ENCODE results near the gene CRTC1.

The CRTC1 gene

GRCh38 chr19:18782559-18783225, 99.2 kb downstream of the CRTC1 start:
- DNase-seq (ENCODE audit: low read depth in 2 of 2), result no peak

DNA sequence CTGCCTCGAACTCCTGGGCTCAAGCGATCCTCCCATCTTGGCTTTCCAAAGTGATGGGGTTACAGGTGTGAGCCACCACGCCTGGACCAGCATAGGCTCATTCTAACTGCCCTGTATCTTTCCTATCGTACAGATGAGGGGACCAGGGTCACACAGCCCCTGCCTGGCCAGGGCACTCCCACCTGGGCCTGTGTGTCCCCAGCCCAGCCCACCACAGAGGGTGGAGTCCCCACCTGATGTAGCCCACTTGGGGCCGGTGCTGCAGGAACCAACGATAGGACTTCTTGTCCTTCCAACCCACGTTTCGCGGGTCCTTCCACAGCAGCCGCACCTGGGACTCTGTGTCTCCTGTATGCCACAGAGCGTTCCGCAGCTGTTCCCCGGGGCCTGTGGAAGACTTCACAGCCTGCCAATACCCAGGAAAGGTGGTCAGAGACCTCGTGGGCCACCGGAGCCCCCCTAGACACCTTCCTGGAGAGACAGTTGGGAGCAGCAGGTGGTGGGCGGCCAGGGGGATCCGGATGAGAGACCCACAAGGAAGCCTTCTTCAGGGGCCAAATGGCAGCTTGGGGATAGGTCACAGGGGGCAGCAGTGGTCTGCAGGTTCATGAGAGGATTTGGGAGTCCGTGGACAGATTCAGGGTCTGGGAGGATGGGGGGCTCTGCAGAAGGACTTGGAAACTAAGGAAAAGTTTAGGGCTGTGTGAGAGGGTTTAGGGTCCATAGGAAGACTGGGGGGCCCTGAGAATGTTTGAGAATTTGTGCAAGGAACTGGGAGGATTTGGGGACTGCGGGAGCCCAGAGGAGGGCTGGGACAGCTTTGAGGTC, 100.7 kb downstream of the CRTC1 start:
- no peak for DNase-seq (ENCODE audit: low read depth in 2 of 2)

DNA sequence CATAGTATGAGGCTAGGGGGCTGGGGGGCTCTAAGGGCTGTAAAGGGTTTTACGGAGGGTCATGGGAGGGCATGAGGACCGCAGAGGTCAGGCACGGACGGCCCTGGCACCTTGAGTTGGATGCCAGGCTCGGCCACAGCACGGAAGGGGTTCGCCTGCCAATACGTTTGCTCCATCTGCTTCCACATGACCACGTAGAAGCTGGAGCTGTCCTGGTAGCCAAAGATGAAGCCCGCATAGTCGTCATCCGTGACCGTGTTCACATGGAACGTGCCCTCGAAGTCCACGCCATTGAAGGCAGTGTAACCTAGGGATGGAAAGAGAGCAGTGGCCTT, 101.3 kb downstream of the CRTC1 start:
- no peak for DNase-seq (ENCODE audit: low read depth in 2 of 2)

DNA sequence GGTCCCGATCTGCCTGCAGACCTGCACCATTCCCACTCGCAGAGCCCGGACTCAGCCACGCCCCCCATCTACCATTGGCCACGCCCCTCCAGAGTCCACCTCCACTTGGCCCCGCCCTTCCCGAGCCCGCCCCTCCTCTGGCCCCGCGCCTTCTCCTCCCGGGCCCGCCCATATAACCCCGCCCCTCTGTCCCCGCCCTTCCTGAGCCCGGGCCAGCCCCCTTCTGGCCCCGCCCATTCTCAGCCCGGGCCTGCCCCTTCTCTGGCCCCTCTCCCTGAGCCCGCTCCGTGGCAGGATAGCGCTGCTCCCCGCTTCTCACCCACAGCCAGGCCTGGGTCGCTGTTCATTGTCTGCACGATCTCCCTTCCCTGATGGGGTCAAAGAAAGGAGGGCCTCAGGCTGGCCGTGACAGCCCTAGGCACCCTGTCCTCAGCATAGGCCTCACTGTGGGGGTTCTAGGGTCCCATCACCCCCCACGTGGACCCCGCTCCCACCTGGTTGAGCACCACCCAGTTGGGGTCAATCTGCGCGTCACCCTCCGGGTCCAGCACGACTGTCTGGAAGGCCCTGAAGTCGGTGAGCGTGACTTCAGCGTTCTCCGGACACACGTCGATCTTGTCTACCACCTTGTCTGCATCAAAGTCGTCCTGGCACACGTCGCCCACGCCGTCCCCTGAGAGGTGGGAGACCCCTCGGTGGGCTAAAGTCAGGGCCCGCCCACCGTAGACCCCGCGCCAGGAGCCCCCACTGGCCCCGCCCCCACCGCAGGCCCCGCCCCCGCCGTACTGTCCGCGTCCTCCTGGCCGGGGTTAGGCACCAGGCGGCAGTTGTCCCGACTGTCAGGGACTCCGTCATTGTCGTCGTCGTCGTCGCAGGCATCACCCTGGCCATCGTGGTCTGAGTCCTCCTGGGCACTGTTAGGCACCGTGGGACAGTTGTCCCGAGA, 102.0 kb downstream of the CRTC1 start:
- peak; percentile 40 to 61 for DNase-seq (ENCODE audit: low read depth in 2 of 2)

GRCh38 chr19:18788529-18789421, 105.3 kb downstream of the CRTC1 start:
- DNase-seq (ENCODE audit: low read depth in 2 of 2), result no peak

DNA sequence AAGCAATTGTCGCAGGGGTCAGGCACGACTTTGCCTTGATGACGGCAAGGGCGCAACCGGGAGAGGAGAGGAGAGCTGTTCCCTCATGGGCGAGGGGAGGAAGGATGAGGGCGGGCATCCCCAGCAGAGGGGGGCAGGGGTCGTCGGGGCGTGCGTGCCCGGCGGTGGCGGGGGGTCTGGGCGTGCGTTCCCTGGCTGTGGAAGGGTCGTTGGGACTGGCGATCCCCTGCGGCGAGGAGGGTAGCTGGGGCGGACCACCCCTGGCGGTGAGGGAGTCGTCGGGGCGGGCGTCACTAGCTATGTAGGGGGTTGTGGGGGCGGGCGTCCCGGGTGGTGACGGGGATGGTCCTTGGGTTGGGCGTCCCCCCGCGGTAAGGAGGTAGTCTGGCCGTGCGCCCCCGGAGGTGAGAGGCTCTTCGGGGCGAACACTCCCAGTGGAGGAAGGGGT, 106.0 kb downstream of the CRTC1 start:
- no peak for DNase-seq (ENCODE audit: low read depth in 2 of 2)

DNA sequence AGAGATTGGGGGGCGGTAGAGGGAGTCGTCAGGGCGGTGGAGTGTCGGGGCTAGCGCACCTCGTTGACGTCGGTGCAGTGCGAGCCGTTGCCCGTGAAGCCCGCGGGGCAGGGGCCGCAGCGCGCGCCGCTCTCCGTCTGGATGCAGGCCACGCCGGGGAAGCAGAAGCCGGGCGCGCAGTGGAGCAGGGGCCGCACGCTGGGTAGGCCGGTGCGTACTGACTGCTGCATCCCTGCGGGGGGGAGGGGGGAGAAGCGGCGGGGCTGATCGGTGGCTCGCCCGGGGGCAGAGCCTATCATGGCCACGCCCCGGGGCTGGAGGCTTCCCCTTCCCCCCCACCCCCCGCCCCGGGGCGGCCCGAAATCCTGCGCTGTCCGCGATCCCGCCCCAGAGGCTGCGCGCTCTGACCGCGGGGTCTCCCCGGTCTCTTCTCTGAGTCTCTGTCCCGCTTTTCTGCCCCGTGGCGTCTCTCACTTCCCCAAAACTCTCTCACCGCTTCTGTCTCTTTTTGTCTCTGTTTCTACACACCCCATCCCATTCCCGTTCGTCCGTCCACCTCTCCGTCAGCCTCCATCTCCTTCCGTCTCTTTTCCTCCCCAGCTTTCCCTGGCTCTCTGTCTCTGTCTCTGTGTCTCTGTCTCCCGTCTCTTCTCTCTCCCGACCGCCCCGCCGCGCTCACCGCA, 106.5 kb downstream of the CRTC1 start:
- DNase-seq (ENCODE audit: low read depth in 2 of 2), result peak in 1 of 2 donors; percentile 29

DNA sequence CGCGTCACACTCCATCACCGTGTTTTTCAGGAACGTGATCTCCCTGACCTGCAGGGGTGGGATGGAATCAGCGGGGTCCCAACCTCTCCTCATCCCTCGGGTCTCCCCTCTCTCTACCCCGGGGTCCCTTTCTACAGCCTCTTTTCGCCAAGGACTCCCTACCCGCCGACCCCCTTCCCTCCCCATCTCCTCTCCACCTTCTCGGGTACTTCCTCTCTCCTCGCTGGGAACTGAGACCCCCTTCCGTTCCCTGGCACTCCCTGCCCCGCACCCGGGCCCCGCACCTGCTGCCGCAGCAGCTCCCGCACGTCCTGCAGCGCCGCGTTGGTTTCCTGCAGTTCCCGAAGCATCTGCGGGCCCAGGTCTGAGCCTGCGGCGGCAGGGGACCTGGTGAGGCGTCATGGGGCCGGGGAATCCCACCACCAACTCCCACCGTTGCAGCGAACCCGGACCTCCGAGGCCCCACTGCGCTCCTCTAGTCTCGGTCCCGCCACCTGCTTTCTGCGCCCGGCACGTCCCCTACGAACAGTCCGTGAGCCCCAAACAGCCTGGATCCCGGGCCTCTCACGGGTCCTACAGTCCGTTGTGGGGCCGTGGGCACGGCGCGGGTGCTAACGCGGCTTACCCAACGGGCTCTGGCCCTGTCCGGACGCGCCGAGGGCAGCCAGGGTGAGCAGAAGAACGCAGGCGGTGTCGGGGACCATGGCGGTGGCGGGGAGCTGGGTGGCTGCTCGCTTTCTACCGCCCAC, 107.3 kb downstream of the CRTC1 start, which contains the start of gene COMP:
Gene COMP, minus strand, starts transcription at position 740 of the 749 bp plus-strand sequence. Its CDS starts 36 bp downstream, at position 704.
- no peak for DNase-seq (ENCODE audit: low read depth in 2 of 2)

- no peak for DNase-seq (ENCODE audit: low read depth in 2 of 2)
These were observed 107.8 kb downstream of the CRTC1 start for GRCh38 chr19:18791315-18791678.

DNA sequence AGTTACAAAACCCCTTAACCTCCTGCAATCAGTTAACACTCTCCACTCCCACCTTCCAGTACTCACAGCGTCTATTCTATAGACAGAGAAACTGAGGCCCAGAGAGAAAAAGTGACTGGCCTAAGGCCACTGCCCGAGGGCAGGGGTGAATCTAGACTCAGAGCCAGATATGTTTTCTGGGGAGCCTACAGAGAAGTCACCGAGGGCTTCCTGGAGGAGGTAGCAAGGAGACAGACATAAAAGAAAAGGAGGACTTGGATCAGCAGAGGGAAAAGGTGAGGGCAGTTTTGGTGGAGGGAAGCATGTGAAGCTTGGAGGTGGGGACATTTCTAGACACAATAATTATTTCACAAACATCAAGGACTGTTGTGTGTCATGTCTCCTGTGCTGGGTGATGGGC, 109.2 kb downstream of the CRTC1 start:
- no peak for DNase-seq (ENCODE audit: low read depth in 2 of 2)

DNA sequence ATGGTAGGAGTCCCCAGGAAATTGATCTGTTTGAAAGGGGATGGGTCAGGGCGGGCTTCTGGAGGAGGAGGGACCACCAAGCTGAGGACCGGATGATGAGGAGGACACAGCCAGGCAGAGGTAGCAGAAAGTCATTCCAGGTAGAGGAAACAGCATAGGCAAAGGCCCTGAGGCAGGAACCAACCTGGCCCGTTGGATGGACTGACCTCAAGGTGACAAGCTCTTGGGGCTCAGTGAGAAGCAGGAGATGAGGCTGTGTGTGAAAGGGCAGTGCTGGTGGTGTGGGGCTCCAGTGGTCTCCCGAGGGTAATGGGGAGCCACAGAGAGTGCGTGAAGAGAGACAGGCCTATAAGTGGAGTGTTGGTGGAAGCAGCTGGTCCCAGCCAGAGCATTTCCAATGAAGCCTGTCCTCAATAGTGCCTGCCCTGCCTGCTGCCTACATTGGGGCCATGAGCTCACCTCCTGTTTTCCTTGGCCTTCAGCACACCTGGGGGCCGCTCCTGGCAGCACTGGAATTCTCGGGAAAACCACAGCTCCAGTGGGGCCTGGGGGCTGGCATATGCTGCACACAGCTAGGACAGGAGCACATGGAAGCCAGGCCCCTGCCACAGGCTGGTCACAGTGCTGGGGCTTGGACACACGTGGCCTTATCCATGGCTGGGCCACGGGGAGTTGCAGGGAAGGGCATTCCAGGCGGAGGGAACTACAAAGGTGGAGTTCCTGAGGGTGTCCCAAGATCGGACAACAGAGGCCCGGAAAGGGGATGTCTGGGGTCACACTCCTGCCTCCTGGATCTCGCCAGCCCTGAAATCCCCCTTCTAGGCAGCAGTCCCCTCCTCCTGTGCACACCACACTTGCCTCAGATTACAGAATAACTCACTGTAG, 109.9 kb downstream of the CRTC1 start:
- no peak for DNase-seq (ENCODE audit: low read depth in 2 of 2)

DNA sequence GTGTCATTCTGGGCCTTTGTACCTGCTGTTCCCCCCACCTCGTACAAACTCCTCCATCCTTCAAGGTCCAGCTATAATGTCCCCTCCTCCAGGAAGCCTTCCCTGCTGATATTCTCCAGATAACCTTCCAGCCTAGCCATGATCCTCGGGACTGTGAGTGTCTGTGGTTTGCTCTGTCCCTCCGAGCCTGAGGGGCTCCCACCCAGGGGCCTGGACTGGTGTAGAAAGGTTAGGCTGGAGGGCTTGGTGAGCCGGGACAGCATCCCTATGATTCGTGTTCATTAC, 110.5 kb downstream of the CRTC1 start:
- no peak for DNase-seq (ENCODE audit: low read depth in 2 of 2)

DNA sequence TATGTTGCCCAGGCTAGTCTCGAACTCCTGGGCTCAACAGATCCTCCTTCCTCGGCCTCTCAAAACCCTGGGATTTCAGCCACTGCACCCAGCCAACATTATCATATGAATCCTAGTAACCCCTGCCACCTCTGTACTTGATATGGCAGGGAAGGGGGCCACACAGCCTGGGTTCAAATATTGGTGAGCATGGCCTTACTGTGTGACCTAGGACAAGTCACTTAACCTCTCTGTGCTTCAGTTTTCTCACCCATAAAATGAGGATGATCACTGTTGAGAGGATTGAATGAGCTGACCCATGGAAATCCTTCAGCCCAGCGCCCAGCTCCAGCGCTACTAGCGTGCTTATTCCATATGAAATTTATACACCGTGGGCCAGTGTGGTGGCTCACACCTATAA, 111.2 kb downstream of the CRTC1 start:
- DNase-seq (ENCODE audit: low read depth in 2 of 2), result no peak

DNA sequence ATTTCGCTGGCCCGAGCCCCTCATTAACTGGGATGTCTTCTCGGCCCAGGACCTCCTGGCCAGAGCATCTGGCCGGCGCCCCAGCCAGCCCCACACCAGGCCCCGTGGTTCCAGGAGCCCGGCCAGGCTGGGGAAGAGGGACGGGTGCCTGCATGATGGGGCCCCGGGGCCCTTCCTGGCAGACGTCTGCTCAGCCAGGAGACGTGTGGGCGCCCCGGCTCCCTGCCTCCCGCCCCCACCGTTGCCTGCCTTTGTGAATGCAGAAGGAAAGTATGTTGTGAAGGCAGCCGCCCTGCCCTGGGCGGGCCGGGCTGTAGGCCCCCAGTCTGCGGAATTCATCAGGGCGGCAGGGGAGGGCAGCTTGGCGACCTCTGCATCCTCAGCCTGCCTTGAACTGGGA, 112.1 kb downstream of the CRTC1 start:
- DNase-seq (ENCODE audit: low read depth in 2 of 2), result no peak

- DNase-seq (ENCODE audit: low read depth in 2 of 2), result no peak
These were observed 112.8 kb downstream of the CRTC1 start for GRCh38 chr19:18796239-18796638.

DNA sequence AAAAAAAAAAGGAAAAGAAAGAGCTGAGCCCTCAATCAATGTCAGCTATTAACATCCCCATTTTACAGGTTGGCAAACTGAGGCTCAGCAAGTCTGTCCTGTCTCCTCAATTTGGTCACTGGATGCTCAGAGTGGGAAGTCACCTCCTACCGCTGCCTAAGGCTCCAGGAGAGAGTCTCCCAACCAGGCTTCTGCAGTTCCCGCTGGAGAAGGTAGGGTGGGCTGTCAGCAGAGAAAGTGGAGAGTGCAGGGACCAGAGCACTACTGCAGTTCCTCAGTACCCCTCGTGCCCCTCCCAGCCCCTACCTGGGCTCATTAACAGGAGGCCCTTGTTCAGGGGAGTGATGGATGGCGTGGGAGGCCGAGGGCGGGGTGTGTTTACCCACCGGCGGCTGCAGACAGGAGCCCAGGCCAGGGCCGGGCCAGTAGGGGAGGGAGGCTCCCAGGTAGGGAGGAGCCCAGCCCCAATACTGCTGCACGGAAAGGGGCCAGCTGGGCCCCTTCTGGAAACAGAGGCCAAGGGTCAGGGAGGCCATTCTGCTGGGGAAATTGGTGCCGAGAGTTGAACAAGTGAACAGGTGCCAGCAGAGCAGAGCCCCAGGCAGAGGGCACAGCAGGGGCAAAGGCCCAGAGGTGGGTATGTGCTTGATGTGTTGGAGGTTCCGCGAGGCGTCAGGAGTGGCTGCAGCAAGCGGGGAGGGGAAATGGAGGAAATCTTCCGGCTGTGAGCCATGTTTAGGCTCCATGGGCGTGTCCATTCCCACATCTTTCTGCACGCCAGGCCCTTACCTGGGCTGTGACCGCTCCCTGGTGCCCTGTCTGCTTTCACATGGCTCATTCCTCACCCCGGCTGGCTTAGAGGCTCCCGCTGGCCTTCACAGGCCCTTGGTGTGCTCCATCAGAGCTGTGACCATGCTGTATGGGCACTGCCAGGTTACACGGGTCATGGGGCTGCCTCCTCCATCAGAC, 115.2 kb downstream of the CRTC1 start:
- DNase-seq (ENCODE audit: low read depth in 2 of 2), result no peak

DNA sequence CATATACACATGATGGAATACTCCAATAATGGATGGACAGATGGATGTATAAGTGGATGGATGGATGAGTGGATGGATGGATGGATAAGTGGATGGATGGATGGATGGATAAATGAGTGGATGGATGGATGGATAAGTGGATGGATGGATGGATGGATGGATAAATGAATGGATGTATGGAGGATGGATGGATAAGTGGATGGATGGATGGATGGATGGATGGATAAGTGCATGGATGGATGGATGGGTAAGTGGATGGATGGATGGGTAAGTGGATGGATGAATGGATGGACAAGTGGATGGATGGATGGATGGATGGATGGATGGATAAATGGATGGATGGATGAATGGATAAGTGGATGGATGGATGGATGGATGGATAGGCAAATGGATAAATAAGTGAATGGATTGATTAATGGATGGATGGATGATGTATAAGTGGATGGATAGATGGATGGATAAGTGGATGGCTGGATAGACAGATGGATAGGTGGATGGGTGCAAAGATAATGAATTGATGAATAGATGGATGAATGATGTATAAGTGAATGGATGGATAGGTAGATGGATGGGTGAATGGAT, 116.0 kb downstream of the CRTC1 start:
- no peak for DNase-seq (ENCODE audit: low read depth in 2 of 2)

GRCh38 chr19:18800079-18800478, 116.6 kb downstream of the CRTC1 start:
- no peak for DNase-seq (ENCODE audit: low read depth in 2 of 2)

Data from stimulated activated CD4-positive, alpha-beta T cell treated with anti-CD3 and anti-CD28 coated beads, Interleukin-1b, Interleukin-23, amount 100 ng/mL, for 4 hours (primary cell).